ENCODE data around the gene PPTC7.

Gene PPTC7

DNA sequence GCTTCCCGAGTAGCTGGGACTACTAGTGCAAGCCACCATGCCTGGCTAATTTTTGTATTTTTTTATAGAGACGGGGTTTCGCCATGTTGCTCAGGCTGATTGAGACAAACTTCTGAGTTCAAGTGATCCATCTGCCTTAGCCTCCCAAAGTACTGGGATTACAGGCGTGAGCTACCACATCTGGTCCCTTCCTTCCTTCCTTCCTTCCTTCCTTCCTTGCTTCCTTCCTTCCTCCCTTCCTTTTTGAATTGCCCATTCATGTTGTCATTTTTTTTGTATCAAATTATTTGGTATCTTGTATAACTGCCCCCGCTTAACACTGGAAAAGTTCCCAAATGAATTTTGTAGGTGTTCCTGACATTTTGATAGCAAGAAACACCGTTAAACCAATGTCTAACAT, 69.3 kb downstream of the PPTC7 start:
- ATAC-seq (ENCODE audit: low read depth) (no peak), DNase-seq (ENCODE audit: low spot score) (no peak)
- H3K36me3 ChIP-seq (ENCODE audit: low read depth) = no peaks in the 10 kb centered on the region
- no peaks in the 10 kb centered on the region for H3K4me1 ChIP-seq (ENCODE audit: insufficient read depth, poor library complexity, severe bottlenecking)
- TF ChIP-seq, protein P1, sequence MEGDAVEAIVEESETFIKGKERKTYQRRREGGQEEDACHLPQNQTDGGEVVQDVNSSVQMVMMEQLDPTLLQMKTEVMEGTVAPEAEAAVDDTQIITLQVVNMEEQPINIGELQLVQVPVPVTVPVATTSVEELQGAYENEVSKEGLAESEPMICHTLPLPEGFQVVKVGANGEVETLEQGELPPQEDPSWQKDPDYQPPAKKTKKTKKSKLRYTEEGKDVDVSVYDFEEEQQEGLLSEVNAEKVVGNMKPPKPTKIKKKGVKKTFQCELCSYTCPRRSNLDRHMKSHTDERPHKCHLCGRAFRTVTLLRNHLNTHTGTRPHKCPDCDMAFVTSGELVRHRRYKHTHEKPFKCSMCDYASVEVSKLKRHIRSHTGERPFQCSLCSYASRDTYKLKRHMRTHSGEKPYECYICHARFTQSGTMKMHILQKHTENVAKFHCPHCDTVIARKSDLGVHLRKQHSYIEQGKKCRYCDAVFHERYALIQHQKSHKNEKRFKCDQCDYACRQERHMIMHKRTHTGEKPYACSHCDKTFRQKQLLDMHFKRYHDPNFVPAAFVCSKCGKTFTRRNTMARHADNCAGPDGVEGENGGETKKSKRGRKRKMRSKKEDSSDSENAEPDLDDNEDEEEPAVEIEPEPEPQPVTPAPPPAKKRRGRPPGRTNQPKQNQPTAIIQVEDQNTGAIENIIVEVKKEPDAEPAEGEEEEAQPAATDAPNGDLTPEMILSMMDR (IDR thresholded peaks at IDR 0.05; ENCODE audit: poor library complexity, severe bottlenecking) = no peak
- no peak overlapping the region for H3K4me3 ChIP-seq (ENCODE audit: severe bottlenecking)
- no peaks in the 10 kb centered on the region for H3K27me3 ChIP-seq (ENCODE audit: insufficient read depth, poor library complexity, severe bottlenecking)
- no peak overlapping the region for H3K27ac ChIP-seq (ENCODE audit: poor library complexity, severe bottlenecking)
- H3K9me3 ChIP-seq (ENCODE audit: severe bottlenecking) = no peaks in the 10 kb centered on the region

DNA sequence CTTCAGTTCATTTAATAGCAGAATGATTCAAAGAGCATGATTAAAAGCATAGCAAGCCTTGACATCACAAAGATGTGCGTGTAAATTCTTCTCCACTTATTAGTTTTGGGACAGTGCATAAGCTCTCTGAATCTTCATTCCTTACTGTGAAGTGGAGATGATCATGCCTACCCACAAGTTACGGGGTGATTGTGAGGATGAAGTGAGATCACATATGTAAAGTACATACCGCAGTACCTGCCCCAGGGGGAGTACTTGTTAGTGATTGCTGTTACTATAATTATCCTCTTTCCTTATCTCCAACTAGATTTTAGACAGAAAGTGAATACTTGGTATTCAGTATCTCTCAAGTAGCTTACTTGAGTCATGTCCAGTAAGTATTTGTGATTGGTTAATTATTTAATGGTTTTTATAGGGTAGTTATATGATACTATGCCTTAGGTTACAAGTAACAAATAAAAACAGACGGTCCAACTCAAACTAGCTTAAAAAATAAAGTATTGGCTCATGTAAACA, 75.0 kb downstream of the PPTC7 start:
- TF ChIP-seq, protein P1 (IDR thresholded peaks at IDR 0.05; ENCODE audit: poor library complexity, severe bottlenecking) = no peak
- Histone ChIP-seq H3K27me3 (ENCODE audit: insufficient read depth, poor library complexity, severe bottlenecking) (no peaks in the 10 kb centered on the region), H3K27ac (ENCODE audit: poor library complexity, severe bottlenecking) (no peak overlapping the region), H3K4me3 (ENCODE audit: severe bottlenecking) (no peak overlapping the region), H3K36me3 (ENCODE audit: low read depth) (no peaks in the 10 kb centered on the region), H3K4me1 (ENCODE audit: insufficient read depth, poor library complexity, severe bottlenecking) (no peaks in the 10 kb centered on the region), H3K9me3 (ENCODE audit: severe bottlenecking) (no peaks in the 10 kb centered on the region)
- DNase-seq (ENCODE audit: low spot score) = no peak
- ATAC-seq (ENCODE audit: low read depth) = no peak

DNA sequence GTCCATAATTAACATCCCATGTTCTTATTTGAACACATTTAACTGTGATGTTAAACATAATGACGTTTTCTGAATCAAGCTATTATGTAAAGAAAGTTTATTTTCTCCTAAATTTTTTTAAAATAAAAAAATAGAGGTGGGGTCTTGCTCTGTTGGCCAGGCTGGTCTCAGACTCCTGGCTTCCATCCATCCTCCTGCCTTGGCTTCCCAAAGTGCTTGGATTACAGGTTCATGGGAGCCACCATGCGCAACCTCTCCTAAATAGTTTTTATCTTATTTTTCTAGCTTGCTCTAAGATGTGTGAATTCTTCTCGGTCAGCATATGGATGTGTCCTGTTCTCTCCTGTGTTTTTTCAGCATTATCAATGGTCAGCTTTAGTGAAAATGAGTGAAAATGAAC, 77.8 kb downstream of the PPTC7 start:
- no peak for DNase-seq (ENCODE audit: low spot score)
- H3K4me1 ChIP-seq (ENCODE audit: insufficient read depth, poor library complexity, severe bottlenecking) = peaks cover 8% of the 10 kb centered on the region
- H3K9me3 ChIP-seq (ENCODE audit: severe bottlenecking) = no peaks in the 10 kb centered on the region
- peaks cover 2% of the 10 kb centered on the region for H3K36me3 ChIP-seq (ENCODE audit: low read depth)
- no peak for ATAC-seq (ENCODE audit: low read depth)
- H3K27ac ChIP-seq (ENCODE audit: poor library complexity, severe bottlenecking) = no peak overlapping the region
- TF ChIP-seq, protein P1 (IDR thresholded peaks at IDR 0.05; ENCODE audit: poor library complexity, severe bottlenecking) = no peak
- H3K4me3 ChIP-seq (ENCODE audit: severe bottlenecking) = no peak overlapping the region
- no peaks in the 10 kb centered on the region for H3K27me3 ChIP-seq (ENCODE audit: insufficient read depth, poor library complexity, severe bottlenecking)

DNA sequence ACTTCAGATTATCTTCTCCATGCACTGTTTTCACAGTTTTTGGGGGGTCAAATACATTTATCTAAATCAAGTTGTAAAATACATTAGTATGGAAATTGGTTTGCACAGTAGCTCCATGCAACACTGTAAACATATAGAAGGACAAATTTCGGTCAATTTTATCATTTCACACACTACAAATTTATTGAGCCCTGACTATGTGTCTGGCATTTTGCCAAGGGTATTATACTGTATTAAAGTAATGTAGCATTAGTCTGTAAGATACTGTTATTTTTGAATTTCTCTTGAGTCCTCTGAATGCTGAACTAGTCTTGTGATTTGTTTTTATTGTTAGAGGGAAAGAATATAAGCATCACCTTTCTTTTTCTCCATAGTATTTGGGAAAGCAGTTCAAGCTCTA, 79.7 kb downstream of the PPTC7 start:
- peaks cover 27% of the 10 kb centered on the region for H3K4me1 ChIP-seq (ENCODE audit: insufficient read depth, poor library complexity, severe bottlenecking)
- TF ChIP-seq, protein P1 (IDR thresholded peaks at IDR 0.05; ENCODE audit: poor library complexity, severe bottlenecking) = no peak
- no peak overlapping the region for H3K4me3 ChIP-seq (ENCODE audit: severe bottlenecking)
- ATAC-seq (ENCODE audit: low read depth) (no peak), DNase-seq (ENCODE audit: low spot score) (no peak)
- peaks cover 21% of the 10 kb centered on the region for H3K36me3 ChIP-seq (ENCODE audit: low read depth)
- H3K9me3 ChIP-seq (ENCODE audit: severe bottlenecking) = no peaks in the 10 kb centered on the region
- H3K27ac ChIP-seq (ENCODE audit: poor library complexity, severe bottlenecking) = no peak overlapping the region
- no peaks in the 10 kb centered on the region for H3K27me3 ChIP-seq (ENCODE audit: insufficient read depth, poor library complexity, severe bottlenecking)
